HG02970 (cell line): ENCODE results near the gene FNDC1.

Experiments
- ATAC-seq: cut with Tn5 transposase; IDR thresholded peaks from one replicate; pipeline ENCODE4 v1.9.1; 2021; ENCODE audit warnings: mild to moderate bottlenecking, moderate library complexity, moderate number of reproducible peaks; ENCODE audit not compliant: unreplicated experiment, low FRiP score

The FNDC1 gene

DNA sequence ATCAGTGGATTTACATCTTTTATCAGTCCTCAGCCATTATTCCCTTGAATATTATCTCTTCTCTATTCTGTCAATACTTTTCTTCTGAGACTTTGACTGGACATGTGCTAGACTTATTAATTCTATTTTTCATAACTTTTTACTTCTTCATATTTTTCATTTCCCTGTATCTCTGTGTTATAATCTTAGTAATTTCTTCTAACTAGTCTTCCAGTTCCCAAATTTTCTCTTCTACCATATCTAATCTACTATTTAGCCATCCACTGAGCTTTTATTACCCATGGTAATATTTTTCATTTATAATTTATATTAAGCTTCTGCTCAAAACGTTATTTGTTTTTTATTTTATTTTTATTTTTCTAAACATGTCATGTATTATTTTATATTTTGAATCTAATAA, 13.1 kb upstream of the FNDC1 start:
- ATAC-seq, result no peak

GRCh38 chr6:159157431-159157830, 11.8 kb upstream of the FNDC1 start:
- ATAC-seq, result no peak

DNA sequence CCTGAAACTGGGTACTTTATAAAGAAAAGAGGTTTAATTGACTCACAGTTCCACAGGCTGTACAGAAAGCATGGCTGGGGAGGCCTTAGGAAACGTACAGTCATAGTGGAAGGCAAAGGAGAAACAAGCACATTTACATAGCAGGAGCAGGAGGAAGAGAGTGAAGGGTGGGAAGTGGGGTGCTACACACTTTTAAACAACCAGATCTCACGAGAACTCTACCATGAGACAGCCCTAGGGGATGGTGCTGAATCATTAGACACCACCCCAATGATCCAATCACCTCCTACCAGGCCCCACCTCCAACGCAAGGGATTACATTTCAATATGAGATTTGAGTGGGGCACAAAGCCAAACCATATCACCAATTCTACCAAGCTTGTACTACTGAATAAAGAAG, 7.4 kb upstream of the FNDC1 start:
- ATAC-seq, result no peak

GRCh38 chr6:159163901-159164370, 5.3 kb upstream of the FNDC1 start:
- no peak for ATAC-seq

DNA sequence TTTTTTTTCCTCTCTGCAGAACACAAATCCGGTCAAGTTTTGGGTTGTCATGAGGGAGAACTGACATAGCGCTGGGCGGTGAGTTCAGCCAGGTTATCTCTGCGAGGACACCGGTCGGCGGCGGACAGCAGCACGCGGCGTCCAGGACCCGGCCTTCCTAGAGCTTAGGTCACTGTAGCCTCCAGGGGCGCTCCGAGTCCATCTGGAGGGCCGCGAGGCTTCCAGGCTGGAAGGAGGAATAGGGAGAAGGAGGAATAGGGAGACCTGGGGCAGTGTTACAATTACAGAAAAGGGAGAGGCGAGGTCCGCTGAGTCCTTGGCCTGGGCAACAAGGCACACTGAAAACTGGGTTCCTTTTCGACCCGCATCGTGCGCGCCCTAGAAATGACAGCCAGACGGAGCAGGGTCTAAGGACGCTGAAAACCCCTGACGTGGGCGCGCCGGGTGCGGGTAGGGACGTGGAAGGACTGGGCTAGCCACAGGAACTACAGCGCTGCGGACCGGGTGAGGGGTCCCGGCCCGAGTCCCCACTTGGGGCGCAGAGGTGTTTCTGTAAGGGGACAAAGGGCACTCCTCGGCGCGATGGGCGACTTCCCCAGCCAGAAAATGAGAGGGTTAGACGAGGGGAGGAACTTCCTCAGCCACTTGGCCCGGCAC, 536 bp upstream of the FNDC1 start:
- no peak for ATAC-seq

DNA sequence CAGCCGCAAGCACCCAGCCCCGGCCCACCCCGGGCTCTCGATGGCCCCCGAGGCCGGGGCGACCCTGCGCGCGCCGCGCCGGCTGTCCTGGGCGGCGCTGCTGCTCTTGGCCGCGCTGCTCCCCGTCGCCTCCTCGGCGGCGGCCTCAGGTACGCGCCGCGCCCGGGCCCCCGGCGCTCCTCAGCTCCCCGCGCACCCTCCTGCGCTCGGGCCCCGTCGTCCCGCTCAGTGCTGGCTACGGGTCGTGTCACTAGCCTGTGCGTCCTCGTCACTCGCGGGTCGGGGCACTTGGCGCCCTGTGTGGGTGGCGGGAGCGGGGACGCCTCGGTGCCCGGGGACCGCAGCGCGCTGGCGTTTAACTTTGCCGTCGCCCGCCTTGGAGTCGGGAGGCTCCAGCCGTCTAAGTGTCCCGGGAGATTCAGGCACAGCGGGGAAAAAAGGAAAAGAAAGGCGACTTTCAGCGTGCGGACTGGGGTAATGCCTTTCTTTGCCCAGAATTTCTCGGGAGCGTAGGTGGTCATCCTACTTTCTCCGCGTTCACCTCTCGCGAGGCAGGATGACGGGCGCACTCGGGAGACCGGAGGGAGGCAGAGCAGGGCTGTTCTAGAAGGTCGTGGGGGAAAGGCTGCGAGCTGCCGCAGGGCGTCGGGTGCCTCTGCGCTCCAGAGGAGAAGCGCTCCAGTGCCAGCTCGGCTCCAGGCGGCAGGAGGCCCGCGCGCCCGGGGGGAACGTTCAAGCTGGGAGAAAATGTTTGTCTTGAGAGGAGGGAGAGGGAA, 545 bp downstream of the FNDC1 start:
- no peak for ATAC-seq

DNA sequence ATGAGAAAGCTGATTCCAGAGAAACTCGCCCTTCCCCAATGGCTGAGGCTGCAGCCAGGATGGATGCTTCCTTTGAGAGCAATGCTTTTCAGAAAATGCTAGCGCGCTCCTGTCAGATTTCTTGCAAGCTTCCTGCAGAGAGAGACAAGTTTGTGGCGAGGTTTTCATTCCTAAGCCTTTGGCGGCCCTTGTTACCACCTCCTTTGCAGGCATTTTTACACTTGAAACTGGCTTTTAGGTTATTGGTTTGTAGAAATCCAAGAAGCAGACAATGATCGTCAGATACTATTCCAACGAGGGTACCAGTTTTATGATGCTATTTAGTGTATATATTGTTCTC, 1.1 kb downstream of the FNDC1 start:
- no peak for ATAC-seq

DNA sequence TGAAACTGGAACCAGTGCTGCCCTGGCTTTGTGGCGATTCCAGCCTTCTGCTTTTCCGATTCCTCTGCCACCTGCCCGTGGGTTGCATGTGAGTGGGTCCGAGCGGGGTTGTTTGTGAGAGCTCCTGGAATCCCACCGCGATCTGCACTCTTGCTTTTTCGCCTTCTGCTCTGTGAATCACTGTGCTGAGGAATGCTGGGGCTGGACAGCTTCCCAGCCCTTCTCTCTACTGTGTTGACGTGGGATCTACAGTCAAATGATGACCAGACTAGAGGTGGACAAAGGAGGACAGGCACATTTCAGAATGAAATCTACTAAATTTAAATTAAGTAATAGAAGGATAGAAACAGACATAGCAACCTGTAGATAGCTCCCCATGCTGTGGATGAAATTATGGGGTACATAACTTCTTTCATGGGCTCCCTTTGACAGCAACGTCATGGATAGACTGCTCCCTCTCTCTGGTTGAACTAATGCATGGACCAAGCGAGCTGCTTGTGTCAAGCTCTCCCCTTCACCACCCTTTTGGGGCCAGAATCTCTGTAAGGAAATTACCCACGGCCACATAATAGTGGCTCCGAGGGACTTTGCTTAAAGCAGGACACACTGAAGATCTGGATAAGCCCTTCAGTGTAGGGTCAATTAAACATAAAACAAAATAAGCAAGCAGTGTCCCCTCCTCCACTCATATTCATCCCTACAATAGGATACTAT, 2.0 kb downstream of the FNDC1 start:
- ATAC-seq, result no peak

DNA sequence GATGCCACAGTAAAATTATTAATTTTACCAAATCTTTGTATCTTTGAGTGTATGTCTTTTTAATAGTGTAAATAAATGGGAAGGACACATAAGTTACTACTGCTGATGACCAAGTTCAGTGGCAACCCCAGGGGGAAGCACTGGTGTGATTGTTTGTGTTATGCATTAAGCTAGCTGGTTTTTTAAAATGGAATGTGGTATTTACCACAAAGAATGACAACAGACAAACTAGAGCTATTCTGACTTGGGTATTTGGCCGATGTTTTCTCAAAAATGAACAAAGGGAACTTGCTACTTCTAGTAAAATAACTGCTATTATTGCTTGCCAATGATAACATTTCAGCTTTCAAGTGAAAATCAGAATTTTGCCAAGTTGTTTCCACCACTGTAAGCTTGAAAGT, 2.9 kb downstream of the FNDC1 start:
- no peak for ATAC-seq

DNA sequence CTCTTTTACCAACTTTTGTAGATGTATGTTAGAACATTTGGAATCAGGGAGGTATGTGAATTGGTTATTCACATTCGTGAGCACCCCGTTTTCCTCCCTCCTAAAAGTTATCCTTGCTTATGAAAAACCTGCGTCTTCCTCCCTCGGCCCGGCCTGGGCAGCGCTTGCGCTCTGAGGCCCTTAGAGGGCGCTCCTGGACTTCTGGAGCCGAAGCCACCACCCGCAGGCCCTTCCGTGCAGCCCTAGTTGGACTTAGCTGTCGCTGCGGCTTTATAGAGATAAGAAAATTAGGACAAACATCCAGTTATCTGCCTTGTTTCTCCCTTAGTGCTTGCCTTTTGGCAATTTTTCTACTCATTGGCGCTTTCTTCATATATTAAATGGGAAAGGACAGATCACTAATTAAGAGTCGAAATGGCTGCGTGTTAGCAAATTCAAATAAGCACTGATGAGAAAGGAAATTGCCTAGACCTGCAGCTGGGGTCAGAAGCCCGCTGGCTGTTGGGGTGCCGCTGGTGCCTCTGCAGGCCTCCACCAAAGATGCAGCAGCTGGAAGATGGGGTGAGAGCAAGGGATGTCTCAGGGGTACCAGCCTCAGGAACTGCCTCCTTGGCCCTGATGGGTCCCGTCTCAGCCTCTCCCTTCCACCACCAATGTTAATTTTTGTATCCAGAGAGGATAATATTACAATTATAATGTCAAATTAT, 5.2 kb downstream of the FNDC1 start:
- no peak for ATAC-seq

DNA sequence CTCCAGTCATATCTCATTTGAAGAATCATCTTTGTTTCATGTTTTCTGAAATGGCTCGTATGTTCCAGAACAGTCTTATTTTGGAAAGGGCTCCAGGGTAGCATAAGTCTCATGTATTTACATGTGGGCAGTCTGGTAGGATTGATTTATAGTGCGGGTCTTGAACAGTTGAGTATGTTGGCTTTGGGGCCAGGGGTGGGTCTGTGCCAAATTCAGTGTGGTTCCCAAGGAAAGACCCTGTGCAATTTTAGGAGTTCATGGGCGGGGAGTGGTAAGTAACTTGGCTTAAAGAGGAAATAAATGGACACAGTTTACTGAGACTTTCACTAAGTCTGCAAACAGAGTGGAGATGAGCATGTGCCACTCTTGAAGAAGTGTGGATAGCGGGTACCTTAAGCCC, 7.7 kb downstream of the FNDC1 start:
- no peak for ATAC-seq

DNA sequence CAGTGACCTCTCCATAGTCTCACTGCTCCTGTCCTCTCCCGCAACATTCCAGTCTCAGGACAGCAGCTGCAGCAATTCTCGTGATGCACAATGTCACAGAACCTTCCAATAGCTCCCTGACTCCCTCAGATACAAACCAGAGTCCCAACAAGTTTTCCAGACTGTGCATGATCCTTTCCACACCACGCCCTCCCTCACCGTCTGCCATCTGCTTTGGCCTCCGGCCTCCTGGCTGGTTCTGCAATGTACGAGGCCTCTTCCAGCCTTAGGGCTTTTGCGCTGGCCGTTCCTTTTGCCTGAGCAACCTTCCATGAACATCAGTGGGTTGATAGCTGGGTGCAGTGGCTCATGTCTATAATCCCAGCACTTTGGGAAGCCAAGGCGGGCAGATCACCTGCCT, 9.6 kb downstream of the FNDC1 start:
- no peak for ATAC-seq

- no peak for ATAC-seq
These were observed 10.8 kb downstream of the FNDC1 start for GRCh38 chr6:159180001-159180400.

DNA sequence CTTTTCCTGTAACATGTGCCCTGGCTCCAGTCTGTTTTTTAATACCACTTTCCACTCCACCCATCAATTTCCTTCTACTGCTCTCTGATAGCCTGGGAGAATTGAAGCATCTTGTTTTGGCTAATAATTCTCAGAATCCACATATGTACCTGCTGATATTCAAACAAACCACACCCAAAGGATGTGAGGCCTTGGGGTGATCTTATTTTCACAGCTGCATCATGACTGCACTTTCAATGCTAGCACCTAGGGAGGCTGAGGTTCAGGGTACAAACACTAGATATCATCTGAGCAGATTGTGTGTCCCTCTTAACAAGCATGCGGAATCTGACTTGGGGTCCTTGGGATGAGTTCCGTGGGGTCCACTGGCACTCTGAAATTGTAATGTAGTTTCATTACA, 12.7 kb downstream of the FNDC1 start:
- ATAC-seq, result no peak

DNA sequence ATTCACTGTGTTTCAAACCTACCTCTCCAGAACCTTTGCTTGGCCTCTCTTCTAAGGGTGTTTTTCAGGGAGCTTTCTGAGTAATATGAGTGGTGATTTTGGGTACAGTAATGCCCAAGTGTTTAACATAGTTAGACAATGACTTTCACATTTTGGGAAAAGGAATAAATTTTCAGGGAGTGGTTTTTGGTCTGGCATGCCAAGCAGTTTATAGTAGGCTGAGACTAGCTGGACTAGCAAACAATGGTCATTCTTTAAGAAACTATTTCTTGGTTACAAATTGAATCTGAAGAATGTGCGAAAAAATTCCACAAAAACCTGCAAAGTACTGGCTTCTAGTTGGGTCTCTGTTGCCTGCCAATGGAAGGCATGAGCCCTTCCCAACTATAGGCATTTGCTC, 15.4 kb downstream of the FNDC1 start:
- no peak for ATAC-seq

GRCh38 chr6:159190460-159190859, 21.3 kb downstream of the FNDC1 start:
- no peak for ATAC-seq

DNA sequence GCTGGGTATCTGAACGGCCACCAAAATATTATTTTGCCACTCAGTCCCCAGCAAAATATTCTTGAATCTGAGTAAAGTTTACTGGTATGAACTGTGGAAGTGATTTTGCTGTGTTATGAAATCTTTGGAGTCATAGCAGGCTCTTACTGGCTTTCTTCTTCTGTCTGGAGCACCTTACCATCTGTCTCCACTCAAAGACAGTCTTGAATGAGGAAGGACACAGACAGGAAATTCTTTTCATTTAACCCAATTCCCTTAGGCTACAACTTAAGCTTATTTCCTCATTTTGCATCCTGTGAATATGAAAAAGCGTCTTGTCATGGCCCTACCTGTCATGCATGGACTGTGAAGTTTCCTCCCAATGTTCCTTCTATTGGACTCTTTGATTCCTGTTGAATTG, 24.7 kb downstream of the FNDC1 start:
- ATAC-seq, result no peak

GRCh38 chr6:159194421-159194820, 25.2 kb downstream of the FNDC1 start:
- no peak for ATAC-seq

- ATAC-seq, result no peak
These were observed 27.3 kb downstream of the FNDC1 start for GRCh38 chr6:159196430-159196975.

DNA sequence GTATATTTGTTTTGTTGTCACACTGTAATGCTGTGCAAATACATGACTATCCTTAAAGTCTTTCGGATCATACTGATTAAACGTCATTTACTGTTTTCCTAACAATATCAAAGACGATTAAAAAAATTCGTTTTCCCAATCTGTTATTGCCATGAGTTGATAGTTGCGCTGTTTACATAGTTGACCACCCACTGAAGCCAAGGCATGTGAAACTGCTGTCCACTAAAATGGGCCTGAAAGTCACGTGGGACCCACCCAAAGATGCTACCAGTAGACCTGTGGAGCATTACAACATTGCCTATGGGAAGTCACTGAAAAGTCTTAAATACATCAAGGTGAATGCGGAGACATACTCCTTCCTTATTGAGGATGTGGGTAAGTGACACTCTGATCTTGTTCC, 28.1 kb downstream of the FNDC1 start:
- no peak for ATAC-seq

DNA sequence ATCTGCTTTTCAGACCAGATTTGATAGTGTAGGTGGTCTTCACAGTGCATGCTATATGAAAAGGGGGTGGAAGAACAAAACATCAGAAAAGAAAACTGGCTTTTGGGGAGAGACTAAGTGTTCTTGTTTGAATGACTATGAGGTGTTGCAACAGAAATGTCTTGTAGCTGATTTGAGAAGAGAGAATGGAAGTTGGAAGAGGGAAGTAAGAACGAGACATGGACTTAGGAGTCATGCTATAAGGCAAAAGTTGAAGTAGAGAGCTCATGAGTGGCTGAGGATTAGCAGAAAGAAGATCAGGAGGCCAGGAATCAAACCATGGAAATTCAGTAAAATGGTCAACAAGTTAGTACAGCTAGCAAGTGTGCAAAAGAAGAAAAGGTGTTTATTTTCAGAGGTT, 32.1 kb downstream of the FNDC1 start:
- ATAC-seq, result no peak
